PC-3 (cell line): ENCODE results near the gene TRAFD1.

Source experiments
- CTCF ChIP-seq: fragments of 300-600 bp; sonication (generic); conservative IDR thresholded peaks from 2 replicates; pipeline ENCODE4 v1.5.1; 2017; ENCODE audit warnings: antibody characterized with exemption, low read depth, mild to moderate bottlenecking, low read length
- EZH2 ChIP-seq: fragments of 300-600 bp; sonication (generic); IDR thresholded peaks from one replicate; pipeline ENCODE4 v1.6.1; 2017; ENCODE audit warnings: antibody characterized with exemption, mild to moderate bottlenecking, low read length; ENCODE audit not compliant: unreplicated experiment

- TF ChIP-seq CTCF (no peak), EZH2 (no peak)
Measured at GRCh38 chr12:112199136-112199535, 73.8 kb downstream of the TRAFD1 start.
